Adrenal gland (tissue), 12 donors: ENCODE measurements around the gene NISCH. TPM values are rescaled to one million over a fixed set of nuclear protein-coding genes. Genes with fewer than 3 reads are reported as not detected.

Source experiments
- DNase-seq, 7 donors: peaks; one replicate each; pipeline ENCODE4 v3.0.0-alpha.2; 2019 to 2020
- H3K27ac ChIP-seq, 5 donors: fragments of 200-600 bp; sonication (generic) in 4 of 5; 1 replicate in 3 of 5; 2 replicates in 2 of 5; pipeline versions ENCODE4 v1.5.1 to v1.8.0; 2016 to 2020; ENCODE audit warnings: mild to moderate bottlenecking in 1 of 5
- H3K27me3 ChIP-seq: fragments of 200-600 bp; 2 replicates; pipeline ENCODE4 v1.8.0; 2021
- H3K36me3 ChIP-seq, 2 donors: fragments of 200-600 bp; replicated peaks in 1 of 2; 1 replicate in 1 of 2; 2 replicates in 1 of 2; pipeline versions ENCODE4 v1.5.1 to v1.8.0; 2018 to 2022
- H3K4me1 ChIP-seq, 2 donors: fragments of 200-600 bp; replicated peaks in 1 of 2; 1 replicate in 1 of 2; 2 replicates in 1 of 2; pipeline versions ENCODE4 v1.5.1 to v1.8.0; 2018 to 2021
- H3K4me3 ChIP-seq, 4 donors: fragments of 200-600 bp; sonication (generic) in 3 of 4; one replicate each; pipeline ENCODE4 v1.5.1; 2016 to 2018
- H3K9me3 ChIP-seq, 3 donors: fragments of 200-600 bp; sonication (generic) in 1 of 3; replicated peaks in 1 of 3; 1 replicate in 2 of 3; 2 replicates in 1 of 3; pipeline versions ENCODE4 v1.5.1 to v1.8.0; 2016 to 2021
- POLR2A ChIP-seq, 2 donors: fragments of 450-650 bp; IDR thresholded peaks; one replicate each; pipeline ENCODE4 v1.6.1; 2017; ENCODE audit warnings: antibody characterized with exemption in 2 of 2, mild to moderate bottlenecking in 2 of 2, moderate library complexity in 1 of 2
- WGBS, 4 donors: extraction: QIAGEN DNeasy Blood & Tissue Kit in 2 of 4; methylation state at CpG; one replicate each; pipeline versions ENCODE4 v1.1.5 to v1.1.7; 2013 to 2017; 5-methylcytosine and 5-hydroxymethylcytosine counted together
- intact Hi-C, 2 donors: fragments of 100-400 bp; cut with DNase I; formaldehyde crosslinking; loops; one replicate each; pipeline versions ENCODE4 v1.14.1 to v1.15.0; 2022 to 2023
- polyA plus RNA-seq, 3 donors: library from polyadenylated mRNA; stranded (reverse); fragments of 200-250 nt in 2 of 3; fragments of 350-450 nt in 1 of 3; fragmentation: Illumina TruSeq in 1 of 3; extraction: RNeasy Lipid Tissue Mini Kit (QIAGEN cat#74804) in 1 of 3; gene quantifications; one replicate each; pipeline ENCODE4 v1.2.3, GENCODE V29; 2013 to 2014
- total RNA-seq, 9 donors: library from RNA; depleted of rRNA in 4 of 9; stranded (reverse); fragments of >200 nt in 4 of 9; fragments of 120-200 nt in 1 of 9; fragmentation: NEBNext Ultra II Directional in 1 of 9; extraction: Animal tissue kit (Norgen Biotek cat#: 25700) in 1 of 9; gene quantifications; one replicate each; pipeline versions ENCODE4 v1.1.0 to v1.2.4, GENCODE V29; 2013 to 2023
- TF ChIP-seq, protein P1 (sequence below), 6 experiments: fragments of 450-650 bp in 4 of 6; fragments of 200-600 bp in 2 of 6; sonication (generic) in 1 of 6; IDR thresholded peaks; 1 replicate in 5 of 6; 2 replicates in 1 of 6; pipeline versions ENCODE4 v1.5.1 to v1.8.0; 2016 to 2021; ENCODE audit warnings: antibody characterized with exemption in 6 of 6, mild to moderate bottlenecking in 2 of 6, moderate library complexity in 1 of 6
- donor health status: healthy with polysubstance abuse.
- donor health status: Bipolar disorder and iron deficiency.
- donor health status: DM: yes; HTN: yes; CAD: no.
- donor health status: DM: no; HTN: no; CAD: no.
- donor health status: DM: no; HTN: no; CAD: no.
- donor health status: DM: yes; HTN: yes; CAD: no.

The NISCH gene
- total and polyA plus RNA-seq, 12 donors: 39.4 to 186 (median 100) TPM

DNA sequence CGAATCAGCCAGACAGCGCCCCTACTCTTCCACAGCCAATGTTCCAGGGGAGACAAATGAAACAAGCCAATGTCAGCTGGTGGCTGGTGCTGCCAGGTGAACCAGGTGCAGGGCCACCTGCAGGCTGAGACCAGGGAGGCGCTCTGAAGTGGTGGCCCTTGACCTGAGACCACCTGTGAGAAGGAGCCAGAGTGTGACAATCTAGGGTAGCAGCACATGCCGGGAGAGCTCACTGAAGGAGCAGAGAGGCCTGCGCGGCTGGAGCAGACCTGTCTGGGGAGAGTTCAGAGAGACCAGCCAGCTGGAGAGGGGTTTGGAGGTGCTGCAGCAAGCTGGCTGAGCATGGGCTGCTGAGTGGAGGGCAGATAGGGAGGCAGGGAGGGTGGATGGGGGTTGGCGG, 39.0 kb downstream of the NISCH start:
- DNase-seq: no peak
- intact Hi-C loops: no loop called here
- WGBS, 4 donors: 74 to 89% (median 89%) methylated on average over 7 of the region's 7 CpGs
- Histone ChIP-seq H3K4me3 (no peak overlapping the region), H3K27me3 (no peaks in the 10 kb centered on the region), H3K27ac (peak overlapping the region in 4 of 5 donors; percentile 46 to 85 (median 75)), H3K4me1 (peaks cover 27 to 72% of the 10 kb centered on the region in 2 donors), H3K36me3 (peaks cover 0 to 38% of the 10 kb centered on the region in 2 donors), H3K9me3 (no peaks in the 10 kb centered on the region)
- TF ChIP-seq, protein P1, sequence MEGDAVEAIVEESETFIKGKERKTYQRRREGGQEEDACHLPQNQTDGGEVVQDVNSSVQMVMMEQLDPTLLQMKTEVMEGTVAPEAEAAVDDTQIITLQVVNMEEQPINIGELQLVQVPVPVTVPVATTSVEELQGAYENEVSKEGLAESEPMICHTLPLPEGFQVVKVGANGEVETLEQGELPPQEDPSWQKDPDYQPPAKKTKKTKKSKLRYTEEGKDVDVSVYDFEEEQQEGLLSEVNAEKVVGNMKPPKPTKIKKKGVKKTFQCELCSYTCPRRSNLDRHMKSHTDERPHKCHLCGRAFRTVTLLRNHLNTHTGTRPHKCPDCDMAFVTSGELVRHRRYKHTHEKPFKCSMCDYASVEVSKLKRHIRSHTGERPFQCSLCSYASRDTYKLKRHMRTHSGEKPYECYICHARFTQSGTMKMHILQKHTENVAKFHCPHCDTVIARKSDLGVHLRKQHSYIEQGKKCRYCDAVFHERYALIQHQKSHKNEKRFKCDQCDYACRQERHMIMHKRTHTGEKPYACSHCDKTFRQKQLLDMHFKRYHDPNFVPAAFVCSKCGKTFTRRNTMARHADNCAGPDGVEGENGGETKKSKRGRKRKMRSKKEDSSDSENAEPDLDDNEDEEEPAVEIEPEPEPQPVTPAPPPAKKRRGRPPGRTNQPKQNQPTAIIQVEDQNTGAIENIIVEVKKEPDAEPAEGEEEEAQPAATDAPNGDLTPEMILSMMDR (IDR thresholded peaks at IDR 0.05): no peak
- no peak for TF ChIP-seq POLR2A (IDR thresholded peaks at IDR 0.05)

DNA sequence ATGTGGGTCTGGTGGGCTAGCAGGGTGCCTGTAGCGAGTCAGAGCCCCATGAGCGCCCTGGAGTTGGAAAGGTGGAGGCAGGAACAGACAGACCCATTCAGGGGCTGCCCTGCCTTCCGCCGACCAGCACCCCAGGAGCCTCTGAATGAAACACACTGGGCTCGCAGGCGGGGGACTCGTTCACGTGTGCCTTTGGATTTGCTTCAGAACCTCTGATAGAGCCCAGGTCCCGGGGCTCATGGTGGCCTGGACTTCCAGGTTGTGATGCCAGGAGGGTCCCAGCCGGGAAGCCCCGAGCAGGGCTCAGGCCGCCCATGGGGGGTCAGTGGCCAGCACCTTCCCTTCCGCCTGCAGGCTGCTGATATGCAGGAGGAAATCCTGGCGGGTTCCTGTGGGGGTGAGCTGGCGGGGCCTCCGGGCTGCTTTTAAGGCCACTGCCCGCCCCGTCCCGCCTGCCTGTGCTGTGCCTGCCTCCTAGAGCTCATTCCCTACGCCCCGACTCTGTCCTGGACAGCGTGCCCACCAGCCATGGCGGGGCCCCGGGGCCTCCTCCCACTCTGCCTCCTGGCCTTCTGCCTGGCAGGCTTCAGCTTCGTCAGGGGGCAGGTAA, 39.6 kb downstream of the NISCH start, which contains the start of gene STAB1:
STAB1 (plus strand) TSS at position 453 of the 610 bp plus-strand sequence; CDS start at position 529, 76 bp downstream.
- Histone ChIP-seq H3K4me3 (peak within 1 kb of the TSS in 1 of 4 donors; percentile 25), H3K9me3 (no peaks in the 10 kb centered on the region), H3K36me3 (peaks cover 0 to 33% of the 10 kb centered on the region in 2 donors), H3K27me3 (no peaks in the 10 kb centered on the region), H3K27ac (peak within 1 kb of the TSS; percentile 48 to 85 (median 72)), H3K4me1 (peaks cover 23 to 67% of the 10 kb centered on the region in 2 donors)
- intact Hi-C loops: no loop called here
- 47 to 75% (median 60%) methylated on average over 2 to 25 of the region's 25 CpGs for WGBS, 4 donors
- DNase-seq: peak; percentile 61 to 85 (median 67)
- TF ChIP-seq POLR2A (IDR thresholded peaks at IDR 0.05): no peak
- TF ChIP-seq, protein P1 (IDR thresholded peaks at IDR 0.05): no peak

DNA sequence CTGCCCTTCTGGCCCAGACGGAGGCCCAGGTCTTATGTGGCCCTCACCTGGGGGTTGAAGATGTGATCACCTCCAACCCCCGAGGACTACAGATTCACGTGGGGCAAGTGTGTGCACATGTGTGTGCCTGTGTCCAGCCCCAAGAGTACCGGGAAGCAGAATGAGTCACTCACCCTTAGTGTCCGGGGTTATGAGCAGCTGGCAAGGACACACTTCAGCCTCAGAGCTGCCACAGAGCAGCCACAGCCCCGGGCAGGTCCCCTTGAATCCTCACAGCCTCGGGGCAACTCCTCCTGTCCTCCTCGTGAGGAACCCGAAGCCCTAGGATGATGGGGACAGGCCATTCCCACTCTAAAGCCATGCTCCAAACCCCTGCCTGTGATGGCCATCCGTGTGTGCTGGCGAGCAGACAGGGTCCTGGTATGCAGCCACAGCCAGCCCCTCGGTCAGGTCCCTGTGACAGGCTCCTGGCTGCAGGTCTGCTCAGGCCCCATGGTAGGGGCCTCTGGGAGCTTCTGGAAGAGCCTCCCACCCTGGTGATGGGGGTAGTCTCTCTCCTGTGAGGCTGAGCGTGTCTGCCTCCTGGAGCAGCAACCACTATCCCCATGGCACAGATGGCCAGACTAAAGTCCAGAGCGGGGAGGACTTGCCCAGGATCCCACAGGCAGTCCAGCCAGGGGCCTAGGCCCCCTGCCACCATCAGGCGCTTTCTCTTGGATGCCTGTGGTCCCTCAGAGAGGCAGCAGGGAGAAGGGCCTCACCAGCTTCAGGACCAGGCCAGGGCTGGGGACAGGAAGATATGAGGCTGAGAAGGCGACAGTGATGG, 40.6 kb downstream of the NISCH start:
- intact Hi-C loops: no loop called here
- H3K36me3 ChIP-seq: peaks cover 0 to 23% of the 10 kb centered on the region in 2 donors
- H3K4me1 ChIP-seq: peaks cover 19 to 58% of the 10 kb centered on the region in 2 donors
- H3K27ac ChIP-seq: peak overlapping the region; percentile 48 to 85 (median 72)
- no peaks in the 10 kb centered on the region for H3K27me3 ChIP-seq
- TF ChIP-seq, protein P1 (IDR thresholded peaks at IDR 0.05): no peak
- peak in 1 of 2 donors; percentile 70 for TF ChIP-seq POLR2A (IDR thresholded peaks at IDR 0.05)
- DNase-seq: peak; percentile 68 to 93 (median 92)
- no peaks in the 10 kb centered on the region for H3K9me3 ChIP-seq
- WGBS, 4 donors: 8 to 79% (median 38%) methylated on average over 7 to 16 of the region's 16 CpGs
- H3K4me3 ChIP-seq: peak overlapping the region in 1 of 4 donors; percentile 25
